Mucosa of descending colon (tissue), 3 donors: ENCODE results near the gene EMC9. TPM values are rescaled to one million over a fixed set of nuclear protein-coding genes. Genes with fewer than 3 reads are reported as not detected.
"Not testable (repeated sequence)": the region's sequence is repeated elsewhere in the genome, so short reads cannot be mapped to it uniquely, and the experiment has no call there.

Source experiments
- ATAC-seq: fragments of 200-7000 bp; cut with Tn5 transposase; one replicate; pipeline ENCODE4 v1.9.1; 2020; ENCODE audit warnings: mild to moderate bottlenecking, moderate library complexity
- DNase-seq, 3 donors: peaks; one replicate each; pipeline ENCODE4 v3.0.0-alpha.2; 2020
- H3K36me3 ChIP-seq: fragments of 200-600 bp; one replicate; pipeline ENCODE4 v1.8.0; 2021; ENCODE audit warnings: low read depth, mild to moderate bottlenecking
- H3K4me1 ChIP-seq: fragments of 200-600 bp; one replicate; pipeline ENCODE4 v1.8.0; 2021; ENCODE audit warnings: low read depth, mild to moderate bottlenecking
- H3K4me3 ChIP-seq: fragments of 200-600 bp; one replicate; pipeline ENCODE4 v1.8.0; 2021; ENCODE audit warnings: mild to moderate bottlenecking
- H3K9me3 ChIP-seq: fragments of 200-600 bp; one replicate; pipeline ENCODE4 v1.8.0; 2021; ENCODE audit warnings: mild to moderate bottlenecking
- CTCF ChIP-seq: fragments of 200-600 bp; IDR thresholded peaks from one replicate; pipeline ENCODE4 v1.8.0; 2022; ENCODE audit warnings: antibody characterized with exemption, mild to moderate bottlenecking
- intact Hi-C, 2 donors: fragments of 100-400 bp; cut with DNase I in 1 of 2; cut with micrococcal nuclease in 1 of 2; formaldehyde crosslinking; loops; one replicate each; pipeline versions ENCODE4 v1.11.0 to v1.11.1; 2022; cut with DNase I, micrococcal nuclease
- total RNA-seq, 3 donors: library from RNA; stranded (reverse); fragmentation: NEBNext Ultra II Directional in 2 of 3; extraction: Animal tissue kit (Norgen Biotek cat#: 25700) in 2 of 3; gene quantifications; one replicate each; pipeline versions ENCODE4 v1.2.1 to v1.2.4, GENCODE V29; 2021 to 2023
- donor health status: DM: no; HTN: no; CAD: no; lungs with moderate emphysema.
- donor health status: DM: no; HTN: no; CAD: no.
- donor health status: DM: no; HTN: yes; CAD: no.

The EMC9 gene
- total RNA-seq, 3 donors from 2014 or later: 18.3 to 24.9 (median 20.4) TPM

GRCh38 chr14:24110060-24110459 lies 31.3 kb downstream of the EMC9 start:
- TF ChIP-seq CTCF: no peak
- Histone ChIP-seq H3K36me3 (peaks cover 4% of the 10 kb centered on the region), H3K4me3 (no peak overlapping the region), H3K9me3 (no peaks in the 10 kb centered on the region), H3K4me1 (peaks cover 8% of the 10 kb centered on the region)
- ATAC-seq: no peak
- no peak for DNase-seq
- intact Hi-C loops: no loop called here

- no peak for TF ChIP-seq CTCF
- Histone ChIP-seq H3K36me3 (no peaks in the 10 kb centered on the region), H3K4me3 (peak overlapping the region; percentile 3), H3K9me3 (no peaks in the 10 kb centered on the region), H3K4me1 (peaks cover 8% of the 10 kb centered on the region)
- no peak for DNase-seq
- intact Hi-C loops: loop anchor here in 1 of 2 donors (10.0 kb wide), 1 partner anchor 54 kb away; the partner anchor contains the start of gene CARMIL3
- ATAC-seq: no peak
Measured at GRCh38 chr14:24108336-24108874, 33.0 kb downstream of the EMC9 start.

GRCh38 chr14:24106672-24107271 lies 34.6 kb downstream of the EMC9 start:
- no peaks in the 10 kb centered on the region for H3K36me3 ChIP-seq
- no peak overlapping the region for H3K4me3 ChIP-seq
- intact Hi-C loops: loop anchor here in 1 of 2 donors (10.0 kb wide), 1 partner anchor 52 kb away; the partner anchor contains the start of gene CARMIL3
- no peaks in the 10 kb centered on the region for H3K9me3 ChIP-seq
- ATAC-seq (no peak), DNase-seq (no peak)
- H3K4me1 ChIP-seq: peaks cover 8% of the 10 kb centered on the region
- no peak for TF ChIP-seq CTCF

- not testable (repeated sequence) for DNase-seq, H3K9me3 ChIP-seq, H3K4me1 ChIP-seq, H3K36me3 ChIP-seq, ATAC-seq, H3K4me3 ChIP-seq
- intact Hi-C loops: loop anchor here in 1 of 2 donors (10.0 kb wide), 1 partner anchor 51 kb away; the partner anchor contains the start of gene CARMIL3
Measured at GRCh38 chr14:24105609-24106239, 35.7 kb downstream of the EMC9 start.

- no peak for DNase-seq
- intact Hi-C loops: loop anchor here in 1 of 2 donors (10.0 kb wide), 1 partner anchor 49 kb away; the partner anchor contains the start of gene CARMIL3
- Histone ChIP-seq H3K36me3 (no peaks in the 10 kb centered on the region), H3K4me3 (no peak overlapping the region), H3K9me3 (no peaks in the 10 kb centered on the region), H3K4me1 (no peaks in the 10 kb centered on the region)
- TF ChIP-seq CTCF: no peak
- no peak for ATAC-seq
Measured at GRCh38 chr14:24103451-24103850, 37.9 kb downstream of the EMC9 start.
